Duodenal mucosa (tissue), 2 donors: ENCODE measurements around the gene IFITM5.
"Not testable (repeated sequence)": the region's sequence is repeated elsewhere in the genome, so short reads cannot be mapped to it uniquely, and the experiment has no call there.

Experiments used
- H3K27ac ChIP-seq: one replicate; pipeline ENCODE4 v1.7.0; 2013; ENCODE audit warnings: low read depth, low read length
- H3K27me3 ChIP-seq, 2 donors: one replicate each; pipeline ENCODE4 v1.7.0; 2013; ENCODE audit warnings: low read length in 2 of 2, control low read depth in 1 of 2; ENCODE audit not compliant: insufficient read depth in 2 of 2, control insufficient read depth in 1 of 2
- H3K36me3 ChIP-seq, 2 donors: one replicate each; pipeline ENCODE4 v1.7.0; 2013; ENCODE audit warnings: low read length in 2 of 2, control low read depth in 1 of 2; ENCODE audit not compliant: insufficient read depth in 2 of 2, control insufficient read depth in 1 of 2
- H3K4me1 ChIP-seq, 2 donors: one replicate each; pipeline ENCODE4 v1.7.0; 2013; ENCODE audit warnings: low read length in 2 of 2, control low read depth in 1 of 2; ENCODE audit not compliant: insufficient read depth in 2 of 2, control insufficient read depth in 1 of 2
- H3K4me3 ChIP-seq, 2 donors: one replicate each; pipeline ENCODE4 v1.7.0; 2013; ENCODE audit warnings: low read length in 2 of 2, low read depth in 1 of 2
- H3K9ac ChIP-seq, 2 donors: one replicate each; pipeline ENCODE4 v1.7.0; 2013; ENCODE audit warnings: low read length in 2 of 2, low read depth in 1 of 2
- H3K9me3 ChIP-seq, 2 donors: one replicate each; pipeline ENCODE4 v1.7.0; 2013; ENCODE audit warnings: low read length in 2 of 2, control low read depth in 1 of 2; ENCODE audit not compliant: control insufficient read depth in 1 of 2

IFITM5 gene

GRCh38 chr11:271319-271715 is 28.0 kb downstream of the IFITM5 start:
- Histone ChIP-seq H3K9me3 (peaks cover 0 to 4% of the 10 kb centered on the region in 2 donors), H3K4me3 (peak overlapping the region; percentile 16 to 35), H3K27me3 (no peaks in the 10 kb centered on the region), H3K27ac (peak overlapping the region; percentile 84), H3K4me1 (peaks cover 32 to 34% of the 10 kb centered on the region in 2 donors), H3K36me3 (peaks cover 0 to under 1% of the 10 kb centered on the region in 2 donors), H3K9ac (peak overlapping the region; percentile 59 to 67)

GRCh38 chr11:270451-271318 is 28.6 kb downstream of the IFITM5 start:
- Histone ChIP-seq H3K27ac (peak overlapping the region; percentile 84), H3K9ac (peak overlapping the region; percentile 59 to 67), H3K36me3 (no peaks in the 10 kb centered on the region), H3K27me3 (no peaks in the 10 kb centered on the region), H3K4me1 (peaks cover 32 to 34% of the 10 kb centered on the region in 2 donors), H3K9me3 (no peaks in the 10 kb centered on the region), H3K4me3 (peak overlapping the region; percentile 24 to 35)

- peak overlapping the region; percentile 69 for H3K27ac ChIP-seq
- H3K9ac ChIP-seq, result peak overlapping the region; percentile 73 to 94
- H3K4me1 ChIP-seq, result peaks cover 32 to 34% of the 10 kb centered on the region in 2 donors
- H3K4me3 ChIP-seq, result peak overlapping the region; percentile 73 to 77
- H3K9me3 ChIP-seq, result no peaks in the 10 kb centered on the region
- H3K27me3 ChIP-seq, result no peaks in the 10 kb centered on the region
- H3K36me3 ChIP-seq, result no peaks in the 10 kb centered on the region
Observed at GRCh38 chr11:269146-269890, 30.0 kb downstream of the IFITM5 start.

GRCh38 chr11:268716-269145 is 30.6 kb downstream of the IFITM5 start:
- H3K9ac ChIP-seq, result peak overlapping the region; percentile 73 to 94
- H3K9me3 ChIP-seq, H3K36me3 ChIP-seq, H3K27me3 ChIP-seq: not testable (repeated sequence)
- H3K4me3 ChIP-seq, result peak overlapping the region; percentile 73 to 77
- H3K27ac ChIP-seq, result peak overlapping the region; percentile 69
- peaks cover 32 to 34% of the 10 kb centered on the region in 2 donors for H3K4me1 ChIP-seq

GRCh38 chr11:267491-267994 is 31.8 kb downstream of the IFITM5 start:
- Histone ChIP-seq H3K36me3 (no peaks in the 10 kb centered on the region), H3K27me3 (no peaks in the 10 kb centered on the region), H3K27ac (peak overlapping the region; percentile 83), H3K4me3 (peak overlapping the region; percentile 73 to 77), H3K9ac (peak overlapping the region; percentile 73 to 94), H3K9me3 (no peaks in the 10 kb centered on the region), H3K4me1 (peaks cover 26 to 27% of the 10 kb centered on the region in 2 donors)

GRCh38 chr11:266676-267439 is 32.5 kb downstream of the IFITM5 start:
- Histone ChIP-seq H3K36me3 (no peaks in the 10 kb centered on the region), H3K9me3 (no peaks in the 10 kb centered on the region), H3K4me1 (peaks cover 20 to 21% of the 10 kb centered on the region in 2 donors), H3K9ac (no peak overlapping the region), H3K27ac (no peak overlapping the region), H3K4me3 (peak overlapping the region in 1 of 2 donors; percentile 14), H3K27me3 (no peaks in the 10 kb centered on the region)

- H3K27ac ChIP-seq, result no peak overlapping the region
- H3K4me1 ChIP-seq, result no peaks in the 10 kb centered on the region
- H3K9ac ChIP-seq, result no peak overlapping the region
- H3K27me3 ChIP-seq, result no peaks in the 10 kb centered on the region
- H3K4me3 ChIP-seq, result no peak overlapping the region
- no peaks in the 10 kb centered on the region for H3K36me3 ChIP-seq
- H3K9me3 ChIP-seq, result no peaks in the 10 kb centered on the region
Observed at GRCh38 chr11:261624-262023, 37.7 kb downstream of the IFITM5 start.

- Histone ChIP-seq H3K27me3 (no peaks in the 10 kb centered on the region), H3K9me3 (no peaks in the 10 kb centered on the region), H3K9ac (no peak overlapping the region), H3K4me3 (no peak overlapping the region), H3K4me1 (no peaks in the 10 kb centered on the region), H3K27ac (no peak overlapping the region), H3K36me3 (no peaks in the 10 kb centered on the region)
Observed at GRCh38 chr11:259413-259812, 39.9 kb downstream of the IFITM5 start.

GRCh38 chr11:257766-258493 is 41.4 kb downstream of the IFITM5 start:
- Histone ChIP-seq H3K36me3 (peaks cover 7 to 10% of the 10 kb centered on the region in 2 donors), H3K4me1 (no peaks in the 10 kb centered on the region), H3K27me3 (no peaks in the 10 kb centered on the region), H3K9ac (no peak overlapping the region), H3K9me3 (no peaks in the 10 kb centered on the region), H3K4me3 (no peak overlapping the region), H3K27ac (no peak overlapping the region)
